ENCODE data around the gene DNMT3A. TPM values are rescaled to one million over a fixed set of nuclear protein-coding genes. Genes with fewer than 3 reads are reported as not detected.

Gene DNMT3A
- total RNA-seq, 1 donor from 2014 or later, result 12.9 TPM

DNA sequence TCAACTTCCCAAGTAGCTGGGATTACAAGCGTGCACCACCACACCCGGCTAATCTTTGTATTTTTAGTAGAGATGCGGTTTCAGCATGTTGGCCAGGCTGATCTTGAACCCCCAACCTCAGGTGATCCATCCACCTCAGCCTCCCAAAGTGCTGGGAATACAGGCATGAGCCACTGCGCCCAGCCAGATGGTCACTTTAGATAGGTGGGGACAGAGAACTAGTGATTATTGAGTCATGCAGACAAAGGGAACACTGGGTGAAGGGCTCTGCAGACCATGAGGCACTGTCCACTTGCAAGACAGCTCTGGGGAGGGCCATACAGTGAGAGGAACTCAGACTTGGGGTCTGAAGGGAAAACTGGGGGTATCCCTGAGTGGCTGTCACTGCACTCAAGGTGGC is 114.9 kb downstream of the DNMT3A start:
- no peak for DNase-seq (ENCODE audit: low read depth)
- H3K4me3 ChIP-seq (ENCODE audit: low read depth, low read length), result no peak overlapping the region
- no peaks in the 10 kb centered on the region for H3K36me3 ChIP-seq (ENCODE audit: control insufficient read depth, insufficient read depth, low read length)
- TF ChIP-seq, protein P1, sequence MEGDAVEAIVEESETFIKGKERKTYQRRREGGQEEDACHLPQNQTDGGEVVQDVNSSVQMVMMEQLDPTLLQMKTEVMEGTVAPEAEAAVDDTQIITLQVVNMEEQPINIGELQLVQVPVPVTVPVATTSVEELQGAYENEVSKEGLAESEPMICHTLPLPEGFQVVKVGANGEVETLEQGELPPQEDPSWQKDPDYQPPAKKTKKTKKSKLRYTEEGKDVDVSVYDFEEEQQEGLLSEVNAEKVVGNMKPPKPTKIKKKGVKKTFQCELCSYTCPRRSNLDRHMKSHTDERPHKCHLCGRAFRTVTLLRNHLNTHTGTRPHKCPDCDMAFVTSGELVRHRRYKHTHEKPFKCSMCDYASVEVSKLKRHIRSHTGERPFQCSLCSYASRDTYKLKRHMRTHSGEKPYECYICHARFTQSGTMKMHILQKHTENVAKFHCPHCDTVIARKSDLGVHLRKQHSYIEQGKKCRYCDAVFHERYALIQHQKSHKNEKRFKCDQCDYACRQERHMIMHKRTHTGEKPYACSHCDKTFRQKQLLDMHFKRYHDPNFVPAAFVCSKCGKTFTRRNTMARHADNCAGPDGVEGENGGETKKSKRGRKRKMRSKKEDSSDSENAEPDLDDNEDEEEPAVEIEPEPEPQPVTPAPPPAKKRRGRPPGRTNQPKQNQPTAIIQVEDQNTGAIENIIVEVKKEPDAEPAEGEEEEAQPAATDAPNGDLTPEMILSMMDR (IDR thresholded peaks at IDR 0.05; ENCODE audit: insufficient read depth, low read length, severe bottlenecking), result no peak
- no peak for FAIRE-seq
- no peaks in the 10 kb centered on the region for H3K27me3 ChIP-seq (ENCODE audit: control insufficient read depth, insufficient read depth, low read length)

DNA sequence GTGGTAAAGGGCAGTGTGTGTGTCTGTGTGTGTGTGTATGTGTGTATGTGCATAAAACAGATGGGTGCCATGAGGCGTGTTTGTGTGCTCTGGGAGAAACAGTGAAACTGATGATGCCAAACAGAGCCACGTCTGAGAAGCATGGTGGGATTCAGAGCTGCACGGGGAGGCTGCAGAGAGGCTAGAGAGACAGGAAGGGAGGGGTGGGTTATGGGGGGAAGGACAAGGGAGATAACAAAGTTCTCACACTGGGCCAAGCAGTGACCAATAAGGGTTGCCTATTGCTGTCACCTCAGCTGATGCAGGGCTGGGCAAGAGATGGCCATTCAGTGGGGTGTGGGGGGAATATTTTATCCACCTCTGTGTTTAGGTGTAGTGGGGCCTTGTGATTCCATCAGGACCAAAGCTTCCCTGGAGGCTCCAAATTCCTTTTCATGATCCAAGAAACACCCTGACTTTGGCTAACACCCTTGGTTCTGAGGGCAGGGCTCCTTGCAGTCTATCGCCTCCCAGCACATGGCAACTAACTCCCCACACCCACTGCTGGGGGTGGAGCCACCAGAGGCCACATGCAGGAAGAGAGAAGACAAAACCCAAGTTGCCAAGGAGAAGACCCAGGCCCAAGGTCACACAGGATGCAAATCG is 119.1 kb downstream of the DNMT3A start:
- Histone ChIP-seq H3K27me3 (ENCODE audit: control insufficient read depth, insufficient read depth, low read length) (no peaks in the 10 kb centered on the region), H3K4me3 (ENCODE audit: low read depth, low read length) (no peak overlapping the region), H3K36me3 (ENCODE audit: control insufficient read depth, insufficient read depth, low read length) (no peaks in the 10 kb centered on the region)
- FAIRE-seq, result no peak
- no peak for DNase-seq (ENCODE audit: low read depth)
- TF ChIP-seq, protein P1 (IDR thresholded peaks at IDR 0.05; ENCODE audit: insufficient read depth, low read length, severe bottlenecking), result no peak

DNA sequence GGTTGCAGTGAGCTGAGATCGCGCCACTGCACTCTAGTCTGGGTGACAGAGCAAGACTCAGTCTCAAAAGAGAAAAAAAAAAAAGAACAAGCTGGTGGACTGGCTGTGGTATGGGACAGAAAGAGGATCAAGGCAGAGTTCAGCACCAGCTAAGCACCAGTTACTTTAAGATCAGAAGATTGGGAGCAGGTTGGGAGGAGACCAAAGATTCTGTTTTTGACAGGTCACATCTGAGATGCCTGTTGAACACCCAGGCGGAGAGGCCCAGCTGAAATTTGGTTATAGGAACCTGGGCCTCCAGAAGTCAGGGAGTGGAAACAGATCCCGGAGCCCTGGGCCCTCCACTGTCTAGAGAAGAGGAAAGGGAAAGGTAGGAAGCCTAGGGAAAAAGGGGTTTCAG is 120.1 kb downstream of the DNMT3A start:
- TF ChIP-seq, protein P1 (IDR thresholded peaks at IDR 0.05; ENCODE audit: insufficient read depth, low read length, severe bottlenecking), result no peak

DNA sequence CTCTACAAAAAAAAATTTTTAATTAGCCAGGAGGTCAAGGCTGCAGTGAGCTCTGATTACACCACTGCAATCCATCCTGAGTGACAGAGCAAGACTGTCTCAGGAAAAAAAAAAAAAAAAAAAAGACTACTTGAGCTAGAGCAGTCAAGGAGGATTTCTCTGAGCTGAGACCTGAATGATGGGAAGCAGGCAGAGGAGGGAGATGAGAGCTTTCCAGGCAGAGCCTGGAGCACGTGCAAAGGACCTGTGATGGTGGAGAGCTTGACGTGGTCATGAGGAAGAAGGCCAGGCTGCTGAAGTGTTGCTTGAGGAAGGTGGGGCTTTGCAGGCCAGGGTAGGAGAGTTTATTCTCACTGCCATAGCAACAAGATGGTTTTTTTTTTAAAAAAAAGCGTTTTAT is 121.4 kb downstream of the DNMT3A start:
- TF ChIP-seq, protein P1 (IDR thresholded peaks at IDR 0.05; ENCODE audit: insufficient read depth, low read length, severe bottlenecking), result no peak
- Histone ChIP-seq H3K4me3 (ENCODE audit: low read depth, low read length) (no peak overlapping the region), H3K27me3 (ENCODE audit: control insufficient read depth, insufficient read depth, low read length) (no peaks in the 10 kb centered on the region), H3K36me3 (ENCODE audit: control insufficient read depth, insufficient read depth, low read length) (no peaks in the 10 kb centered on the region)
- FAIRE-seq (no peak), DNase-seq (ENCODE audit: low read depth) (no peak)

More for the DNA sequence above, 120.1 kb downstream of the DNMT3A start:
- no peaks in the 10 kb centered on the region for H3K27me3 ChIP-seq (ENCODE audit: control insufficient read depth, insufficient read depth, low read length)
- no peak for FAIRE-seq
- DNase-seq (ENCODE audit: low read depth), result no peak
- no peak overlapping the region for H3K4me3 ChIP-seq (ENCODE audit: low read depth, low read length)
- no peaks in the 10 kb centered on the region for H3K36me3 ChIP-seq (ENCODE audit: control insufficient read depth, insufficient read depth, low read length)

DNA sequence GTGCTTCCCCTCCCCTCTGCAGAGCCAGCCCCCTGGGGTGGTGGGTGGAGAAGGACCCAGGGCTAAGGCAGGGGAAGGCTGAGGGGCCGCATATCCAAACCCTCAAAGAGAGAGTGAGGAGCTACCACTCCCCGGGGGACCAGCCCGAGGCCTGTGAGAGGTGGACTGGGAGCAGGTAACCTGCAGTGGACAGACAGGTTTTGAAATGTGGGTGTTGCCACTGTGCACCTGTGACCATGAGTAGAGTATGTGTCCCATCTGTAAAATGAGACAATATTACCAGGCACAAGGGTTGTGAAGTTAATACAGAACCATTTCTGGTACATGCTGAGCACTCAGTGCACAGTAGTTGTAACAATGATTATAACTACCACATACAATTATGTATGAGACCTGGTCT is 122.1 kb downstream of the DNMT3A start:
- DNase-seq (ENCODE audit: low read depth) (no peak), FAIRE-seq (no peak)
- TF ChIP-seq, protein P1 (IDR thresholded peaks at IDR 0.05; ENCODE audit: insufficient read depth, low read length, severe bottlenecking), result no peak
- Histone ChIP-seq H3K27me3 (ENCODE audit: control insufficient read depth, insufficient read depth, low read length) (no peaks in the 10 kb centered on the region), H3K4me3 (ENCODE audit: low read depth, low read length) (no peak overlapping the region), H3K36me3 (ENCODE audit: control insufficient read depth, insufficient read depth, low read length) (no peaks in the 10 kb centered on the region)

DNA sequence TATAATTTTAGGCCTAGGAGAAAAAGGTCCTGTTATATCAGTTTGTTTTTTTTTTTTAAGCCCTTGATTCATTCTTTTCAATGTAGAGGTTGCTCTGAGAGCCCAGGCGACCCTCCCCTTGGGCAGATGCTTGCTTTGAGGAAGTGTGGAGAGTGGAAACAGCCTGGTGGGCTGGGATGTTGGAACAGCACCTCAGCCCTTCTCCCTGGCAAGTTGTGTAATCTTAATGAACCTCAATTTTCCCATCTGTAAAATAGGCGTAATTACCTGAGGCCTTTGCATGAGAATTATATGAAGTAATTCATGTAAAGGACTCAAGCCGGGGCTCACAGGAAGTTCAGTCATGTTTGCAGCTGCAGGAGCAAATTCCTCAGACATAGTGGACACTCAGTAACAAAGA is 123.6 kb downstream of the DNMT3A start:
- H3K27me3 ChIP-seq (ENCODE audit: control insufficient read depth, insufficient read depth, low read length), result no peaks in the 10 kb centered on the region
- FAIRE-seq, result no peak

More for the DNA sequence above, 123.6 kb downstream of the DNMT3A start:
- DNase-seq (ENCODE audit: low read depth), result no peak
- Histone ChIP-seq H3K36me3 (ENCODE audit: control insufficient read depth, insufficient read depth, low read length) (no peaks in the 10 kb centered on the region), H3K4me3 (ENCODE audit: low read depth, low read length) (no peak overlapping the region)
- TF ChIP-seq, protein P1 (IDR thresholded peaks at IDR 0.05; ENCODE audit: insufficient read depth, low read length, severe bottlenecking), result no peak

All from bronchial epithelial cell (primary cell).